OCI-LY7 (cell line): ENCODE measurements around the gene FOXO3.

Experiments used
- CTCF ChIP-seq: fragments of 200-600 bp; sonication (generic); conservative IDR thresholded peaks from 2 replicates; pipeline ENCODE4 v1.5.1; 2014; ENCODE audit warnings: mild to moderate bottlenecking, antibody characterized with exemption, low read length, moderate library complexity, mixed read lengths
- EZH2phosphoT487 ChIP-seq: fragments of 200-600 bp; sonication (generic); IDR thresholded peaks from 2 replicates; pipeline ENCODE4 v1.6.1; 2018; ENCODE audit warnings: low read depth, borderline replicate concordance, mild to moderate bottlenecking, mixed run types, antibody characterized with exemption, low read length, moderate library complexity, mixed read lengths

- TF ChIP-seq CTCF (no peak), EZH2phosphoT487 (no peak)
Observed at GRCh38 chr6:108732091-108732870, 171.6 kb downstream of the FOXO3 start.
